Heart left ventricle (tissue), 13 donors: ENCODE results near the gene LCP2.

Experiments used
- CTCF ChIP-seq, 12 donors: fragments of 200-600 bp; sonication (generic) in 4 of 12; IDR thresholded peaks; one replicate each; pipeline versions ENCODE4 v1.5.0 to v1.8.0; 2018 to 2022; ENCODE audit warnings: antibody characterized with exemption in 12 of 12, mild to moderate bottlenecking in 5 of 12
- POLR2A ChIP-seq, 2 donors: fragments of 450-650 bp; IDR thresholded peaks; one replicate each; pipeline ENCODE4 v1.6.1; 2017; ENCODE audit warnings: antibody characterized with exemption in 2 of 2, mild to moderate bottlenecking in 2 of 2, moderate library complexity in 2 of 2
- donor health status: ischemic (EF 13 %, LVEDD 7.1; RV severe dilation, severe dysfunction).
- donor health status: DM: no; HTN: yes; CAD: no.
- donor health status: DM: no; HTN: no; CAD: no.
- donor health status: ischemic (EF 25% LVEDD 6.9; RV normal size, moderate dysfunction).
- donor health status: ischemic (EF 25% LVEDD 5.7; RV mildly dilated, moderate dysfunction).
- donor health status: ischemic (EF 35%, LVEDD 5.7; RV mildly dilated, moderate dysfunction).
- donor health status: nonischemic (EF 11% LVEDD 7.7; RV severe dilation, severe dysfunction).
- donor health status: DM: yes; HTN: yes; CAD: no.
- donor health status: PGD.
- donor health status: ischemic (EF 29% LVEDD 5.4; RV normal size, mild dysfunction).
- donor health status: nonischemic (EF 23%, LVEDD 6.1; RV moderate dilation, normal function).

- no peak for TF ChIP-seq CTCF (IDR thresholded peaks at IDR 0.05)
- no peak for TF ChIP-seq POLR2A (IDR thresholded peaks at IDR 0.05)
Measured at GRCh38 chr5:170306381-170306831, 8.8 kb upstream of the LCP2 start.
